Measurements from ENCODE around the gene ACTN4.

Gene ACTN4

GRCh38 chr19:38660724-38661123 is 13.3 kb downstream of the ACTN4 start:
- TF ChIP-seq, protein P1, sequence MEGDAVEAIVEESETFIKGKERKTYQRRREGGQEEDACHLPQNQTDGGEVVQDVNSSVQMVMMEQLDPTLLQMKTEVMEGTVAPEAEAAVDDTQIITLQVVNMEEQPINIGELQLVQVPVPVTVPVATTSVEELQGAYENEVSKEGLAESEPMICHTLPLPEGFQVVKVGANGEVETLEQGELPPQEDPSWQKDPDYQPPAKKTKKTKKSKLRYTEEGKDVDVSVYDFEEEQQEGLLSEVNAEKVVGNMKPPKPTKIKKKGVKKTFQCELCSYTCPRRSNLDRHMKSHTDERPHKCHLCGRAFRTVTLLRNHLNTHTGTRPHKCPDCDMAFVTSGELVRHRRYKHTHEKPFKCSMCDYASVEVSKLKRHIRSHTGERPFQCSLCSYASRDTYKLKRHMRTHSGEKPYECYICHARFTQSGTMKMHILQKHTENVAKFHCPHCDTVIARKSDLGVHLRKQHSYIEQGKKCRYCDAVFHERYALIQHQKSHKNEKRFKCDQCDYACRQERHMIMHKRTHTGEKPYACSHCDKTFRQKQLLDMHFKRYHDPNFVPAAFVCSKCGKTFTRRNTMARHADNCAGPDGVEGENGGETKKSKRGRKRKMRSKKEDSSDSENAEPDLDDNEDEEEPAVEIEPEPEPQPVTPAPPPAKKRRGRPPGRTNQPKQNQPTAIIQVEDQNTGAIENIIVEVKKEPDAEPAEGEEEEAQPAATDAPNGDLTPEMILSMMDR (IDR thresholded peaks at IDR 0.05; ENCODE audit: borderline replicate concordance, control extremely low read depth, extremely low read depth, insufficient read depth, missing control alignments), result no peak
- in situ Hi-C loops (cut with MboI; ENCODE audit: low sequenced_read_pairs, unreplicated experiment), result no loop called here
- DNase-seq (ENCODE audit: low spot score), result no peak

GRCh38 chr19:38661136-38661535 is 13.7 kb downstream of the ACTN4 start:
- in situ Hi-C loops (cut with MboI; ENCODE audit: low sequenced_read_pairs, unreplicated experiment), result no loop called here
- TF ChIP-seq, protein P1 (IDR thresholded peaks at IDR 0.05; ENCODE audit: borderline replicate concordance, control extremely low read depth, extremely low read depth, insufficient read depth, missing control alignments), result no peak
- DNase-seq (ENCODE audit: low spot score), result no peak

- no peak for DNase-seq (ENCODE audit: low spot score)
- TF ChIP-seq, protein P1 (IDR thresholded peaks at IDR 0.05; ENCODE audit: borderline replicate concordance, control extremely low read depth, extremely low read depth, insufficient read depth, missing control alignments), result no peak
- in situ Hi-C loops (cut with MboI; ENCODE audit: low sequenced_read_pairs, unreplicated experiment), result no loop called here
Observed at GRCh38 chr19:38661996-38662395, 14.5 kb downstream of the ACTN4 start.

- no peak for DNase-seq (ENCODE audit: low spot score)
- in situ Hi-C loops (cut with MboI; ENCODE audit: low sequenced_read_pairs, unreplicated experiment), result no loop called here
- TF ChIP-seq, protein P1 (IDR thresholded peaks at IDR 0.05; ENCODE audit: borderline replicate concordance, control extremely low read depth, extremely low read depth, insufficient read depth, missing control alignments), result no peak
Observed at GRCh38 chr19:38662537-38663155, 15.2 kb downstream of the ACTN4 start.

GRCh38 chr19:38663156-38663651 is 15.8 kb downstream of the ACTN4 start:
- TF ChIP-seq, protein P1 (IDR thresholded peaks at IDR 0.05; ENCODE audit: borderline replicate concordance, control extremely low read depth, extremely low read depth, insufficient read depth, missing control alignments), result no peak
- no peak for DNase-seq (ENCODE audit: low spot score)
- in situ Hi-C loops (cut with MboI; ENCODE audit: low sequenced_read_pairs, unreplicated experiment), result no loop called here

DNA sequence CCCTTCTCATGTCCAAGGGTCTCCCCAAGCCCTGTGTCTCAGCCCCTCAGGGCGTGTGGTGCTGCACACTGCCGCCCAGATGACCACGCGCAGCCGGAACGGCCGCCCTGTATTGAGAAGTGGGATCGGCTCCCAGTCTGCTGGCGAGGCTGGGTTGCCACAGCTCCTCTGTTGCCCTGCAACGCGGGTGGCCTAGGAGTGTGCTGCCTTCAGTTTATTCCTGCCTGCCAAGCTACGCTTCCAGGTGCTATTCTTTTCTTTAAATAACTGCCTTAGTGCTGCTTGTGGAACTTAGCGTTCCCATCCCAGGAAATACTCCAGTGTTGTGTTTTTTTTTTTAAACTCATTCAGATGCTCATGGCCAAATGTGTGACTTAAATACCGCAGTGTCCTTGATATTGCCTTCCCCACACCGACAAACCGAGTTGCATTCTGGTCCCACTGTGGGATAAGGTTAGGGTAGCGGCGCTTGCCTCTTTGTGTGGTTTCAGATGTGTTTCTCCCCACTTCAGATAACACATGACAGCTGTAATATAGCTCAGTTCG is 16.6 kb downstream of the ACTN4 start:
- no peak for DNase-seq (ENCODE audit: low spot score)
- TF ChIP-seq, protein P1 (IDR thresholded peaks at IDR 0.05; ENCODE audit: borderline replicate concordance, control extremely low read depth, extremely low read depth, insufficient read depth, missing control alignments), result no peak
- in situ Hi-C loops (cut with MboI; ENCODE audit: low sequenced_read_pairs, unreplicated experiment), result no loop called here

Data from GM13976 (cell line).